ENCODE results near the gene ZNF503. TPM values are rescaled to one million over a fixed set of nuclear protein-coding genes. Genes with fewer than 3 reads are reported as not detected.

Gene ZNF503, protein sequence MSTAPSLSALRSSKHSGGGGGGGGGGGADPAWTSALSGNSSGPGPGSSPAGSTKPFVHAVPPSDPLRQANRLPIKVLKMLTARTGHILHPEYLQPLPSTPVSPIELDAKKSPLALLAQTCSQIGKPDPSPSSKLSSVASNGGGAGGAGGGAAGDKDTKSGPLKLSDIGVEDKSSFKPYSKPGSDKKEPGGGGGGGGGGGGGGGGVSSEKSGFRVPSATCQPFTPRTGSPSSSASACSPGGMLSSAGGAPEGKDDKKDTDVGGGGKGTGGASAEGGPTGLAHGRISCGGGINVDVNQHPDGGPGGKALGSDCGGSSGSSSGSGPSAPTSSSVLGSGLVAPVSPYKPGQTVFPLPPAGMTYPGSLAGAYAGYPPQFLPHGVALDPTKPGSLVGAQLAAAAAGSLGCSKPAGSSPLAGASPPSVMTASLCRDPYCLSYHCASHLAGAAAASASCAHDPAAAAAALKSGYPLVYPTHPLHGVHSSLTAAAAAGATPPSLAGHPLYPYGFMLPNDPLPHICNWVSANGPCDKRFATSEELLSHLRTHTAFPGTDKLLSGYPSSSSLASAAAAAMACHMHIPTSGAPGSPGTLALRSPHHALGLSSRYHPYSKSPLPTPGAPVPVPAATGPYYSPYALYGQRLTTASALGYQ
- total RNA-seq, result 25.1 and 116 TPM in 2 replicates

DNA sequence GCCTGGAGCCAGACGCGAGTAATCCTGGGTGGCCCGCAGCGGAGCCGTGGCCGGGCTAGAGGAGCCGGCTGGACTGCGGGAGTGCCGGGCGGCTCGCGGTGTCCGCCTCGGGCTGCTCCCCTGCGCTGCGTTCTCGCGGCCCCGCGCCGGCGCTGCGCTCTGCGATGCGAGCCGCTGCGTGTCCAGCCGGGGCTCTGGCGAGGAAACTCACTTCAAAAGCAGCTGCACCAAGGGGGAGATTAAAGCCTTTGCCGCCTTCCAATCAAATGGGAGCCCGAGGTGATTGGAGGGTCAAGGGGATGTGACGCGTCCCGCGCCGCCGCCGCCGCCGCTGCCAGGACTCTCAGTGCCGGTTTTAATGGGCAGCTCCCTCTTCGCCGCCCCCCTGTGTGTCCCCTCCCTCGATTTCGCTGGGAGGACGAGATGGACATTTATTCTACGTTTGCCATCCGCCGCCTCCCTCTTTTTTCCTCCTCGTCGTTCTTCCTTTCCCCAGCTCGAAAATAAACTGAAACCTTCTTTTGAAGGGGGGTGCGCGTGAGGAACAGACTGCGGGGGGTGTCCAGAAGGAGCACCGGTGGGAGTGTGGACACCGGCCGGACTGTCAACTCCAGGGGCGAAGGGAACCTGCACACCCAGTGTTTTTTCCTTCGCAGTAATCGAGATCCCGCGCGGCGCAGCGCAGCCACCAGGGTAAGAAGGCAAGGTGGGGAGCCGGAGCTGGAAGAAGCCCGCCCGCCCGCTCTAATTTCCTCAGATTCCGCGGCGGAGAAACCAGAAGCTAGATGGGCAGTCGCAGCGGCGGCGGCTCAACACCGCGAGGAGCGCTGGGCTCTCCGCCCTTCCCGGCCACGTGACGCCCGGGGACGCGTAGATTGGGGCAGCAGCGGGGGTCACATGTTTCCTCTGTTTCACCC, at the start of gene ZNF503:
Gene ZNF503, minus strand, starts transcription at position 196 of the 917 bp plus-strand sequence. CDS start 345 bp downstream, outside the sequence.

DNA sequence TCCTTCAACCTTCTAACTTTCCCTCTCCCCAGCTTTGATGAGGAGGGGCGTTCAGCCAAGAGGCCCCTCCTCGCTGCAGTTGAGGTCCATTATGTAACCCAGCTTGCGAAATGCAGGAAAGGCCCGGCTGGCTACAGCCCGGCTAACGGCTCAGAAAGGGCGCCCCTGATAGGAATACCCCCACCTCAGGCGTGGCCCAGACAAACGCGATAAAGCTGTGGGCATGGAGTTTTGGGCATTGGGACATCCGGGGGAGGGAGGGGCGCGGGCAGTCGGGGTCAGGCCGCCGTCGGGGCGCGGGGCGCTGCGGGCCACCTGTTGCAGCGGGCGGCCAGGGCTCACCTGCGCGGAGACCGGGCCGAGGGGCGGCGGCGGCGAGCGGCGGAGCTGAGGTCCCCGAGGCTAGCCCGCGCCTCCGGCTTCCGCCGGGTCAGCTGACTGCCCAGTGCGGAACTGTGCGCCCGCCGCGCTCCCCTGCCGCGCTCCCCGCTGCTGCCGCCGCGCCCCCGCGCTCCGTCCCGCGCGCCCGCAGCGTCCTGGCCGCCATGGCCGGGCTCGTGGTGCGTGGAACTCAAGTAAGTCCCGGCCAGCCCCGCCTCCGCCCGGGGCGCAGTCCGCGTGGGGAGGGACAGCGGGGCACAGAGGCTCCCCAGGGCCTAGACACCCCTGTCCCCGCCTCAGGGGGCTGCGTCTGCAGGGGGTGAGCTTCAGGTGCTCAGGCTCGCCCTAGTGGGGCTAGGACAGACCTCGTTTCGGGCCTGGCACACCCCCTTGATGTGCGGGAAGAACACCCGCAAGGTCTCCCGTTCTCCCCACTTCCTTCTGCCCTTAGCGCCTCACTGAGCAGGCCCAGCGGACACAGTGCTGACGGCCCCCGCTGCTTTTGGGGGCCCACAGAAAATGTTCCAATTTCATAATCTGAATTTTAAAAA, 29.9 kb upstream of the ZNF503 start, which contains the start of gene LRMDA:
Gene LRMDA, plus strand, starts transcription at position 445 of the 932 bp plus-strand sequence.

Other genes with a start within 250 kb of the ZNF503 start
- 114 and 178 TPM in 2 replicates for gene VDAC2, start 191.0 kb downstream of the ZNF503 start, total RNA-seq
- 28.3 and 50.2 TPM in 2 replicates for gene COMTD1, start 165.8 kb downstream of the ZNF503 start, total RNA-seq
- gene LRMDA, start 29.9 kb upstream of the ZNF503 start, total RNA-seq, result 2.0 and 7.1 TPM in 2 replicates

All from mesangial cell (primary cell).